ENCODE data around the gene WDR19.
"Not testable (repeated sequence)": the region's sequence is repeated elsewhere in the genome, so short reads cannot be mapped to it uniquely, and the experiment has no call there.

WDR19 gene

DNA sequence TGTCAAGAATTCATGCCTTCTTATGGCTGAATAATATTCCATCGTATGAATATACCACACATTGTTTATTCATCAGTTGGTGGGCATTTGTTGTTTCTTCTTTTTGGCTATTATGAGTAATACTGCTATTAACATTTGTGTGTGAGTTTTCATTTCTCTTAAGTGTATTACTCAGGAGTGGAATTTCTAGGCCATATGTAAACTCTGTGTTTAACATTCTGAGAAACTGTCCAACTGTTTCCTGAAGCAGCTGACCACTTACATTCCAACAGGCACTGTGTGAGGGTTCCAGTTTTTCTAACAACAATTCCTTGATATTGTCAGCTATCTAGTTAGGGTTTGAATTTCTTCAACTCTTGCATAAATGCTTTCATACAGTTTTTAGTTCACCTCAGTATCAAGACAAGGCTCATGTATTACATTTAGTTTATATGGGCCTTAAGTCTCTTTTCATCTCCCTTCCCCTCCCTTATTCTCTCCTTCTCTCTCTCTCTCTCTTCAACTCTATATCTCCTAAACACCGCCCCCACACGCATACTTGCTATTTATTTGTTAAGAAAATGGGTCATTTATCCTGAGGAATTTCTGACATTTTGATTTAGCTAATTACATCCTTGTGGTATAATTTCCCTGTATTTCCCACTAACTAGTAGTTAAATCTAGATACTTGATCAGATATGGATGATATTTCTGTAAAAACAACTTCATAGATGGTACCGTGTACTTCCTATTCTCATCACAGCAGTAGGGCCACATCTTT, 77.4 kb downstream of the WDR19 start:
- no peak overlapping the region for H3K27ac Mint-ChIP-seq
- H3K9me3 Mint-ChIP-seq: no peaks in the 10 kb centered on the region
- H3K4me3 Mint-ChIP-seq: no peak overlapping the region
- no peaks in the 10 kb centered on the region for H3K27me3 Mint-ChIP-seq
- H3K4me1 Mint-ChIP-seq (ENCODE audit: low read depth): no peaks in the 10 kb centered on the region
- H3K36me3 Mint-ChIP-seq (ENCODE audit: low read depth): peaks cover 21% of the 10 kb centered on the region

DNA sequence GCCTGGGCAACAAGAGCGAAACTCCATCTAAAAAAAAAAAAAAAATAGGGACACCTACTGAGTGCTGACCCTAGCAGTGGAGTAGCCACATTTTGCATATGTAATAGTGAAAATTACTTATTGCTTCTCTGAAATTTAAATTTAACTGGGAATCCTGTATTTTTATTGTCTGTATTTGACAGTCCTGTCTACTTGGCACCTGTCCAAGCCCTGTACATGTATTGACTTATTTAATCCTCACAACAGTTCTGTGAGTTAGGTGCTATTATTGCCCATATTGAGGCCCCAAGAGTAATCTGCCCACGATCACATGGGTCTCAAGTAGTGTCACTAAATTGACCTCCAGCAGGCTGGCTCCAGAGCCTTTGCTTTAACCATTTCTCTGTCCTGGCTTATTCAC, 81.6 kb downstream of the WDR19 start:
- H3K4me1 Mint-ChIP-seq (ENCODE audit: low read depth): no peaks in the 10 kb centered on the region
- H3K27ac Mint-ChIP-seq: no peak overlapping the region
- no peaks in the 10 kb centered on the region for H3K9me3 Mint-ChIP-seq
- no peaks in the 10 kb centered on the region for H3K27me3 Mint-ChIP-seq
- H3K4me3 Mint-ChIP-seq: no peak overlapping the region
- peaks cover 14% of the 10 kb centered on the region for H3K36me3 Mint-ChIP-seq (ENCODE audit: low read depth)

DNA sequence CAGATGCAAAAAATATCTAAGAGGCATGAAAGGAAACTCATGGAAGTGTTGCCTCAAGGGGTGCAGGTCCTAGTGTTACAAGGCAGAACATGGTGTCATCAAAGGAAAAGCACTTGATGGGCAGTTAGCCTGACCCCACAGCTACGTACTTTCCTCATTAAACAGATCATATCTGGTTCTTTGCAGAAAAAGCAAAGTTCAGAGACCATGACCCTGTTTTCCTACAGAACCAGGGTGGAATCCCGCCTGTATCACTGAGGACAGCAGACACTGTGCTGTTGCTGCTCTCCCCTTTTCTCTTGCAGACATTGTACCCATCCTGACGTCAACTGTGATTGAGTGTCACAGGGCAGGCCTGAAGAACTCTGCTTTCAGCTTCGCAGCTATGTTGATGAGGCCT, 92.2 kb downstream of the WDR19 start:
- H3K27ac Mint-ChIP-seq: no peak overlapping the region
- H3K4me3 Mint-ChIP-seq: no peak overlapping the region
- no peaks in the 10 kb centered on the region for H3K9me3 Mint-ChIP-seq
- no peaks in the 10 kb centered on the region for H3K27me3 Mint-ChIP-seq
- H3K36me3 Mint-ChIP-seq (ENCODE audit: low read depth): peaks cover 33% of the 10 kb centered on the region
- no peaks in the 10 kb centered on the region for H3K4me1 Mint-ChIP-seq (ENCODE audit: low read depth)

DNA sequence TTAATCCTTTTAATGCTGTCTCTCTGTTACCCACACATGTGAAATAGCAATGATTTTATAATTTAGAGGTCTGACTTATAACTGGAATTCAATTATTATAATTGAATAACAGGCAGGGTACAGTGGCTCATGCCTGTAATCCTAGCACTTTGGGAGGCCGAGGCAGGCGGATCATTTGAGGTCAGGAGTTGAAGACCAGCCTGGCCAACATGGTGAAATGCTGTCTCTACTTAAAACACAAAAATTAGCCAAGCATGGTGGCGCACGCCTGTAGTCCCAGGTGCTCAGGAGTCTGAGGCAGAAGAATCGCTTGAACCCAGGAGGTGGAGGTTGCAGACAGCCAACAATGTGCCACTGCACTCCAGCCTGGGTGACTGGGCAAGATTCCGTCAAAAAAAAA, 95.3 kb downstream of the WDR19 start:
- not testable (repeated sequence) for H3K27me3 Mint-ChIP-seq; H3K9me3 Mint-ChIP-seq; H3K4me3 Mint-ChIP-seq; H3K4me1 Mint-ChIP-seq (ENCODE audit: low read depth); H3K27ac Mint-ChIP-seq
- peaks cover 33% of the 10 kb centered on the region for H3K36me3 Mint-ChIP-seq (ENCODE audit: low read depth)

DNA sequence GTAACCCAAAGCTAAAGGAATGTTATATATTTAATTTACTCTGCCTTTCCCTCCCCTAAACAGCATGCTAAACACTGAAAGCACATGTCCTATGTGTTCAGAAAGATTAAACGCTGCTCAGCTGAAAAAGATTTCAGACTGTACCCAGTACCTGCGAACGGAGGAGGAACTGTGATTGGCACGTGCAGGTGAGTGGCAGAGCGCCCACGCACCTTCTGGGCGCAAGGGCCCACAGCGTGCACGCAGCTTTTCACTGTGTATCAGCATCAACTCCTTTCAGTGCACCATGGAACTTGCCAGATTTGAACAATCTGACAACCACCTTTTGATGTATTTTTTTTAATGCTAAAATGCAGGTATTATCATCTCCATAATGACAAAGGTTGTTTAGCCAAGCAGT, 96.1 kb downstream of the WDR19 start:
- H3K4me1 Mint-ChIP-seq (ENCODE audit: low read depth): no peaks in the 10 kb centered on the region
- H3K27me3 Mint-ChIP-seq: no peaks in the 10 kb centered on the region
- H3K4me3 Mint-ChIP-seq: no peak overlapping the region
- H3K27ac Mint-ChIP-seq: no peak overlapping the region
- peaks cover 34% of the 10 kb centered on the region for H3K36me3 Mint-ChIP-seq (ENCODE audit: low read depth)
- H3K9me3 Mint-ChIP-seq: no peaks in the 10 kb centered on the region

DNA sequence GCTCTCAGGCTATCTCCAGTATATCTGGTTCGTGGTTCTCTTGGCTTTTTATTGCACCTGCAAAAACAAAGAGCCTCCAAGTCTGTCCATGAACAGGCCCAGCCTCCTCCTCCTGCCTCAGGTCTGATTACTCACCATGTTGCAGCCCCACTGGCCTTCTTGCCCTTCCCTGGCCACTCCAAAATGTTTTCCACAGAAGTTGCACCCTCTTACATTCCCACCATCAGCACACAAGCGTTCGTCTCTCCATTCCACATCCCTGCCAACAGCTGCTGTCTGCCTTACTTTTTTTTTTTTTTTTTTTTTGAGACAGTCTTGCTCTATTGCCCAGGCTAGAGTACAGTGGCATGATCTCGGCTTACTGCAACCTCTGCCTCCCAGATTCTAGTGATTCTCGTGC, 97.1 kb downstream of the WDR19 start:
- H3K9me3 Mint-ChIP-seq: no peaks in the 10 kb centered on the region
- H3K27ac Mint-ChIP-seq: no peak overlapping the region
- no peak overlapping the region for H3K4me3 Mint-ChIP-seq
- peaks cover 35% of the 10 kb centered on the region for H3K36me3 Mint-ChIP-seq (ENCODE audit: low read depth)
- H3K27me3 Mint-ChIP-seq: no peaks in the 10 kb centered on the region
- no peaks in the 10 kb centered on the region for H3K4me1 Mint-ChIP-seq (ENCODE audit: low read depth)

DNA sequence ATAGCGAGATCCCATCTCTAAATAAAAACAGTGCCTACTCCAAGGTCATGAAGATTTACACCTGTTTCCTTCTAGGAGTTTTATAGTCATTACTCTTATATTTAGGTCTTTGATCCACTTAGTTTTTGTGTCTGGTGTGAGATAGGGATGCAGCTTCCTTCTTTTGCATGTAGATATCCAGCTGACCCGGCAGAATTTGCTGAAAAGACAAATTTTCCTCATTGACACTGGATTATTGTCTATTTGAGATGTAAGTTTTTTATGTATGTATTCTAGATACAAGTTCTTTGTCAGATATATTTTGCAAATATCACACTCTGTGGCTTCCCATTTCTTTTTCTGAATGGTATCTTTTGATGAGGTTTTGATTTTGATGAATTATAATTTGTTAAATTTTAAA, 98.4 kb downstream of the WDR19 start:
- no peaks in the 10 kb centered on the region for H3K9me3 Mint-ChIP-seq
- H3K27me3 Mint-ChIP-seq: no peaks in the 10 kb centered on the region
- H3K27ac Mint-ChIP-seq: no peak overlapping the region
- H3K4me1 Mint-ChIP-seq (ENCODE audit: low read depth): no peaks in the 10 kb centered on the region
- peaks cover 38% of the 10 kb centered on the region for H3K36me3 Mint-ChIP-seq (ENCODE audit: low read depth)
- no peak overlapping the region for H3K4me3 Mint-ChIP-seq

DNA sequence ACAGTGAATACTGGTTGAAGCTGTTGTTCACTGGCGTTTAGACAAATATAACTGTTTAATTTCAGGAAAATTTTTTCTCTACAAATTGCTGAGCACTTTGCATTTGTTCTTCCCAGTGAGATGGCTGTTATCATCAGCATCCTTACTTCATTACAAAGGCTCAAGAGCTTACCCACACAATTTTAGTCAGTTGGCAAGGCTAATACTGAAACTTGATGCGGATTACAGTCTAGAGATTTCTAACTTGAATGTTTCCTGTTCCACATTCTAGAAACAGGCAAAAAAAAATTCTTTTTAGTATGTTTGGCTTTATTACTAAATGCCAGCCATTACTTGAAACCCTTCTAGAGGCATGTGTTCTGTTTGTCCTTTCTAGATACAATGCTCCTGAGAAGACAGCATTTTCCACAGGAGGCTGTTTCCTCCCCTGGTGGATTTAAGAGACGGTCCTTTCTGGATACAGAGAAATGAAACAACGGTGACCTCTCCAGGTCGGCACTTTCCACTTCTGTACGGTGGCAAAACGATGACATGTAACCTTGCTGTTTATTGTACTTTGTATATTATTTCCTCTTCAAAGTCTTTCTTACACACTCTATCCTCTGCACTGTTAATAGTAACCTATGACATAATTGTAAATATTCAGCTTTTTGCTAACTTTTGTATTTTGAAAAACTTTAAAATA, 102.9 kb downstream of the WDR19 start:
- Mint-ChIP-seq H3K27ac (no peak overlapping the region), H3K36me3 (ENCODE audit: low read depth) (peaks cover 69% of the 10 kb centered on the region), H3K4me3 (no peak overlapping the region), H3K9me3 (no peaks in the 10 kb centered on the region), H3K4me1 (ENCODE audit: low read depth) (no peaks in the 10 kb centered on the region), H3K27me3 (no peaks in the 10 kb centered on the region)

DNA sequence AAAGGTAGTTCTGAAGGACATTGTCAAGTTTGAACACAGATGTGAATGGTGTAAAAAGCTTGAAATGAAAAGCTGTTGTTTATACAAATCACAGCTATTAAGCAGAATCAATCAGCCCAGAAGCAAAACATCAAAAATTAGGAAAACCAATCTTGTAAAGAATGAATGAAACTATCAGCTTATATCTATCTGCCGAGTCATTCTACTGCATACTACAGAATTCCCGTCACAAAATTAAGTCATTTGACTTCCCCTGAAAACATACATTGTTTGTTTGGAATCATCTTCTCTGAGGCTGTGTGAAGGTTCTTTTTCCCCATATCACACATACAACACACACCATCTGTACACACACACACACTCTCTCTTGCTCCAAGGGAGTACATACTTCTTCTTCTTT, 103.5 kb downstream of the WDR19 start:
- no peaks in the 10 kb centered on the region for H3K9me3 Mint-ChIP-seq
- peak overlapping the region; percentile 77 for H3K27ac Mint-ChIP-seq
- no peak overlapping the region for H3K4me3 Mint-ChIP-seq
- peaks cover 72% of the 10 kb centered on the region for H3K36me3 Mint-ChIP-seq (ENCODE audit: low read depth)
- no peaks in the 10 kb centered on the region for H3K27me3 Mint-ChIP-seq
- H3K4me1 Mint-ChIP-seq (ENCODE audit: low read depth): no peaks in the 10 kb centered on the region

DNA sequence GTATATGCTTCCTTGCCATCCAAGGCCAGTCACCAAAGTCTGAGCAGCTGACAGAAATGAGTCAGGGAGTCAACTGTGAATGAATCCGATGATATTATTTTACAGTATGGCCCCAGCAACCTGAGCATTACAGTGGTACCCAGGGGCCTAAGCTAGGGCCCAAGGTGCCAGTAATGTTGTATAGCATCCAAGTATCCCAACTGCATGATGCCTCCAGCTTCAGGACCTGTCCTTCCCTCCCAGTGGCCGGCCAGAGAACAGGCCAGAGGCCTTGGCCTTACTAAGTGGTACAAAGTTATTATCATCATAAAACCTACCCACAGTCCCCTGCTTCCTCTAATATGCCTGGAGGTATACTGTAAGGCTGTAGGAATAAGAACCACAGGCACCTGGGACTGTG, 103.9 kb downstream of the WDR19 start:
- Mint-ChIP-seq H3K9me3 (no peaks in the 10 kb centered on the region), H3K36me3 (ENCODE audit: low read depth) (peaks cover 74% of the 10 kb centered on the region), H3K27ac (peak overlapping the region; percentile 77), H3K27me3 (no peaks in the 10 kb centered on the region), H3K4me1 (ENCODE audit: low read depth) (no peaks in the 10 kb centered on the region), H3K4me3 (no peak overlapping the region)

DNA sequence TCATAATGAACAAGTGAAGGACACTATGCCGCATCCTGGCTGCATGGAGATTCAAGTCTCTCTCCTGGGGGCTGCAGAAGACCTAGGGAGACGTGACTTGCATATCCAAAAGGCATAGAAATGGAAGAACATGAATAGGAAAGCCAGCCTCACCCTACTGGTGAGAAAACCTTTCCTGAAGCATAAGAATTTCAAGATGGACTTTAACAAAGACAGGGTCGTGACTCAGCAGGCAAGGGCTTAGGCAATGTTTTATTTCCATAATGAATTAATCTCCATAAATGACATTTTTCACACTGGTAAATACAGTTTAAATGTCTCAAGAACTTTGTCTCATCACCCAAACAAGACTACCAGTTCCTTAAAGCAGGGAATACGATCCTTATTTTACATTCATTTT, 104.9 kb downstream of the WDR19 start:
- no peaks in the 10 kb centered on the region for H3K27me3 Mint-ChIP-seq
- H3K9me3 Mint-ChIP-seq: no peaks in the 10 kb centered on the region
- H3K27ac Mint-ChIP-seq: no peak overlapping the region
- H3K4me3 Mint-ChIP-seq: no peak overlapping the region
- peaks cover 78% of the 10 kb centered on the region for H3K36me3 Mint-ChIP-seq (ENCODE audit: low read depth)
- no peaks in the 10 kb centered on the region for H3K4me1 Mint-ChIP-seq (ENCODE audit: low read depth)

DNA sequence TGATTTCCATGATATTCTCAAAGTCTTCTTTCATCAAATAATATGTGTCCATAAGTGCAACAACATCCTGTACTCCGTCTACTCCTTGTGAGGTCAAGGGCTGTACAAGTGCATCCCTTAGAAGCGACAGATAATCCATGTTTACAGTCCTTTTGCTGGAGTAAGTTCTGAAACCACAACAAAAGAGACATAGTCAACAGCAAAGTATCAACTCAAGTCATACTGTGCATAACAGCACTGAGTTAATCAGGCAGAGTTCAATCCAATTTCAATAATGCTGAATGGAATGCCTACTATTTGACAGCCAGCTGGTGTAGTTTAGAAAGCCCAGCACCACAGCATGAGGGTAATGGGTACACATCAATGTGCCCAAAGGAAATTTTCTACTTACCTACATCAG, 109.4 kb downstream of the WDR19 start:
- no peak overlapping the region for H3K27ac Mint-ChIP-seq
- no peak overlapping the region for H3K4me3 Mint-ChIP-seq
- no peaks in the 10 kb centered on the region for H3K4me1 Mint-ChIP-seq (ENCODE audit: low read depth)
- H3K27me3 Mint-ChIP-seq: no peaks in the 10 kb centered on the region
- no peaks in the 10 kb centered on the region for H3K9me3 Mint-ChIP-seq
- peaks cover 77% of the 10 kb centered on the region for H3K36me3 Mint-ChIP-seq (ENCODE audit: low read depth)

DNA sequence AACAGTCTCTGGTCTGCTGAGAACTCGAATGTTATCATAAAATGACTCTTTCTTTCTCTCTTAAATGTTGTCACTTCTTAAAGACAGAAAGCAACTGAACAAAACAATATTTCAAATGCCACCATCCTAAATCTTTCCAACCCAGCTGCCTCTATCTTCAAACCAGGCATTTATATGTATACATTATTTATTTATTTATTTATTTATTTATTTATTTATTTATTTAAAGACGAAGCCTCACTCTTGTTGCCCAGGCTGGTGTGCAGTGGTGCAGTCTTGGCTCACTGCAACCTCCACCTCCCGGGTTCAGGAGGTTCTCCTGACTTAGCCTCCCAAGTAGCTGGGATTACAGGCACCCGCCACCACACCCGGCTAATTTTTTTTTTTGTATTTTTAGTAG, 110.1 kb downstream of the WDR19 start:
- not testable (repeated sequence) for H3K4me3 Mint-ChIP-seq; H3K27me3 Mint-ChIP-seq; H3K9me3 Mint-ChIP-seq; H3K4me1 Mint-ChIP-seq (ENCODE audit: low read depth)
- Mint-ChIP-seq H3K27ac (peak overlapping the region; percentile 49), H3K36me3 (ENCODE audit: low read depth) (peaks cover 72% of the 10 kb centered on the region)

DNA sequence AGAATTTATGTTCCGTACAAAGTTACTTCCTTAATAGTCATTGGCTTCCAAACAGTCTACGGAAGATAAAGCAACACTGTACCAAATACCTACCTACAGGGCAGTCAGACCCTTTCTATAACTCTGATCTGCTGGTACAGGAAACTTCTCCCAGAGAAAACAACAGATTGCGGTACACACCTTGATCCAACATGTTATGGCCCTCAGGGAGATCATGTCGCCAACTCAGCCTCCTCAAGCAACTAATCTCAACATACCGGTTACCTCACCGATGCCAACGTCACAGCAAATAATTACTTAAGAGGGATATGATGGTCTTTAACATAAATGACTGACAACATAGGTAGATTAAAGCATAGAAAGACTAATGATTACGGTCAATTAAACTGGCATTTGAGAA, 113.5 kb downstream of the WDR19 start:
- Mint-ChIP-seq H3K27ac (no peak overlapping the region), H3K9me3 (no peaks in the 10 kb centered on the region), H3K27me3 (no peaks in the 10 kb centered on the region), H3K4me3 (no peak overlapping the region), H3K4me1 (ENCODE audit: low read depth) (no peaks in the 10 kb centered on the region), H3K36me3 (ENCODE audit: low read depth) (peaks cover 79% of the 10 kb centered on the region)

DNA sequence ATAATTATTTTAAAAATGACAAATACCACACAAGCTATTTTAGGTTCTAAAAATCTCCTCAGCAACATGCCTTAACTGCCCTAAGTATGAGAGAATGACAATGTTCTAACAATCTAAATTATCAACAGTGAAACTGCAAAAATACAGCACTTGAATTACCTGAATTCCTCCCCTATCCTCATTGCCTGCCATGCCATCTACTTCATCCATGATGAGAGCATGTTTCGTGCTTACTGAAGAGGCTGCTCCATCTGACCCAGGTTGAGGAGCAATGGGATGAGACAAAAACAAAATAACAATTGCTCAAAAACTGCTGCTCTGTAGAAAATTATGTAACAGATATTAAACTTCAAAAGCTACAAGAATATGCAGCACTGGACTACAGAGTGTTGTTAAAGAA, 120.6 kb downstream of the WDR19 start:
- peaks cover 84% of the 10 kb centered on the region for H3K36me3 Mint-ChIP-seq (ENCODE audit: low read depth)
- H3K27me3 Mint-ChIP-seq: no peaks in the 10 kb centered on the region
- no peak overlapping the region for H3K4me3 Mint-ChIP-seq
- no peaks in the 10 kb centered on the region for H3K4me1 Mint-ChIP-seq (ENCODE audit: low read depth)
- H3K9me3 Mint-ChIP-seq: no peaks in the 10 kb centered on the region
- H3K27ac Mint-ChIP-seq: no peak overlapping the region

DNA sequence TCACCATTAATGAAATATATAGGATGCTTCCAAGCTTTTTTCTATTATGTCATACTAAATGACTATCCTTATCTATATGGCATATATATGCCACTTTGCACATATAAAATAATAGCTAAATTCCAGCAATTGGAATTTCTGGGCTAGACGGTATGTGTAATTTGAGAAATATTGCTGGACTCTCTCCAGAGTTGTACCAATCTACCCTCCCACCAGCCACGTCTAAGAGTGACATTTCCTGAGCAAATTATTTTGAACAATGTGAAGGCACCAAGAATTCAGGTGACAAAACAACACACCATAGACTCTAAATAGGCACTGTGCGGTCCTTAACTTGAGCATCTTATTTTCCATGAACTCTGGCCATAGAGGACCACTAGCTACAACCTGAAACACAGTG, 121.5 kb downstream of the WDR19 start:
- H3K27ac Mint-ChIP-seq: no peak overlapping the region
- H3K27me3 Mint-ChIP-seq: no peaks in the 10 kb centered on the region
- H3K36me3 Mint-ChIP-seq (ENCODE audit: low read depth): peaks cover 84% of the 10 kb centered on the region
- no peaks in the 10 kb centered on the region for H3K9me3 Mint-ChIP-seq
- no peaks in the 10 kb centered on the region for H3K4me1 Mint-ChIP-seq (ENCODE audit: low read depth)
- no peak overlapping the region for H3K4me3 Mint-ChIP-seq
